ENCODE measurements around the gene ULK4. TPM values are rescaled to one million over a fixed set of nuclear protein-coding genes. Genes with fewer than 3 reads are reported as not detected.

ULK4 gene
- total and polyA plus RNA-seq, 2 of the 8 experiments (the other 6 are each of a cell fraction or from before 2014, with no cell fraction given), result 3.0 to 10.8 TPM

GRCh38 chr3:41503998-41504623 lies 457.8 kb downstream of the ULK4 start:
- FAIRE-seq, result no peak
- TF ChIP-seq FOSL1 (IDR thresholded peaks at IDR 0.05; ENCODE audit: insufficient read depth, low read depth, low read length) (no peak), ZNF274 (IDR thresholded peaks at IDR 0.05; ENCODE audit: borderline replicate concordance, extremely low read depth, low read length) (no peak), YY1 (IDR thresholded peaks at IDR 0.05; ENCODE audit: low read depth, low read length) (no peak), HDAC2 (IDR thresholded peaks at IDR 0.05; ENCODE audit: borderline replicate concordance in 1 of 2, low read depth in 2 of 2, low read length in 2 of 2) (no peak), MAX (IDR thresholded peaks at IDR 0.05) (no peak), CREB1 (IDR thresholded peaks at IDR 0.05) (no peak), KDM5A (IDR thresholded peaks at IDR 0.05; ENCODE audit: low read length) (no peak), SAP30 (IDR thresholded peaks at IDR 0.05; ENCODE audit: insufficient read depth, insufficient replicate concordance, low read length) (no peak)
- no peak for DNase-seq (ENCODE audit: low read depth in 1 of 2, low spot score in 2 of 2)
- Histone ChIP-seq H3K79me2 (ENCODE audit: control insufficient read depth in 1 of 2, insufficient read depth in 2 of 2, low read length in 2 of 2) (no peaks in the 10 kb centered on the region), H2BK5ac (ENCODE audit: low read depth, low read length) (no peak overlapping the region), H3K4me3 (ENCODE audit: extremely low read depth in 1 of 4, insufficient read depth in 2 of 4, low read depth in 3 of 4, low read length in 4 of 4) (no peak overlapping the region), H3K4me1 (replicated peaks in 1 of 4; ENCODE audit: control insufficient read depth in 3 of 4, insufficient read depth in 4 of 4, low read length in 3 of 4) (no peaks in the 10 kb centered on the region), H4K8ac (ENCODE audit: extremely low read depth, insufficient read depth, low read length) (no peak overlapping the region), H3K9ac (replicated peaks in 1 of 4; ENCODE audit: extremely low read depth in 1 of 4, low read depth in 3 of 4, low read length in 3 of 4) (no peak overlapping the region), H3K18ac (ENCODE audit: extremely low read depth, low read length) (no peak overlapping the region), H3K56ac (replicated peaks; ENCODE audit: insufficient read length, low read depth, low read length) (no peak overlapping the region), H2BK20ac (ENCODE audit: low read length) (no peak overlapping the region), H3K9me3 (ENCODE audit: insufficient read depth in 2 of 2, low read depth in 1 of 2, low read length in 1 of 2) (no peaks in the 10 kb centered on the region), H2AFZ (ENCODE audit: low read length) (no peak overlapping the region), H4K5ac (ENCODE audit: insufficient read length, low read depth, low read length) (no peak overlapping the region), H2BK15ac (ENCODE audit: low read length) (no peak overlapping the region), H3K27ac (ENCODE audit: low read depth, low read length) (no peak overlapping the region), H3K4me2 (ENCODE audit: insufficient read depth in 1 of 2, low read depth in 2 of 2, low read length in 2 of 2) (no peak overlapping the region), H4K91ac (replicated peaks; ENCODE audit: insufficient read length, low read length) (no peak overlapping the region), H2AK5ac (ENCODE audit: low read depth, low read length) (no peak overlapping the region), H3K23me2 (ENCODE audit: low read depth, low read length) (no peaks in the 10 kb centered on the region), H4K20me1 (replicated peaks in 1 of 2; ENCODE audit: control insufficient read depth in 1 of 2, insufficient read depth in 2 of 2, low read length in 2 of 2) (no peaks in the 10 kb centered on the region), H3K4ac (replicated peaks; ENCODE audit: insufficient read length, low read depth, low read length) (no peak overlapping the region), H2BK120ac (replicated peaks; ENCODE audit: low read depth, low read length) (no peak overlapping the region), H3K14ac (ENCODE audit: insufficient read length) (no peak overlapping the region), H2BK12ac (ENCODE audit: low read depth, low read length) (no peak overlapping the region), H3K27me3 (replicated peaks in 1 of 4; ENCODE audit: control insufficient read depth in 3 of 4, extremely low read depth in 1 of 4, insufficient read depth in 3 of 4, low read length in 3 of 4) (no peaks in the 10 kb centered on the region), H3K79me1 (ENCODE audit: low read depth, low read length) (no peaks in the 10 kb centered on the region), H3K23ac (ENCODE audit: insufficient read length) (no peak overlapping the region), H3K36me3 (ENCODE audit: control insufficient read depth in 2 of 4, insufficient read depth in 4 of 4, low read length in 3 of 4) (no peaks in the 10 kb centered on the region)
- POLR2A ChIA-PET (ENCODE audit: partially characterized antibody), result no interaction called here
- CTCF ChIA-PET (ENCODE audit: partially characterized antibody), result interaction anchor here (1.1 kb wide), 1 partner anchor 149 kb away, joined by 3 read pairs; no protein-coding TSS in a partner anchor

All from H1 (cell line).